Retinal pigment epithelial cell (primary cell): ENCODE results near the gene UBE2J2.
A peak's percentile ranks its signal among the peaks of the same experiment; 100 is the strongest.

Experiments used
- DNase-seq: peaks from one replicate; pipeline ENCODE4 v3.0.0-alpha.2; 2010; ENCODE audit warnings: low read depth
- H3K4me3 ChIP-seq: 2 replicates; pipeline ENCODE4 v1.5.1; 2011; ENCODE audit warnings: mild to moderate bottlenecking, low read length, control low read depth, moderate library complexity
- TF ChIP-seq, protein P1 (sequence below): conservative IDR thresholded peaks from 2 replicates; pipeline ENCODE4 v1.5.1; 2011; ENCODE audit warnings: low read depth, low read length, control low read depth, inconsistent platforms

UBE2J2 gene

DNA sequence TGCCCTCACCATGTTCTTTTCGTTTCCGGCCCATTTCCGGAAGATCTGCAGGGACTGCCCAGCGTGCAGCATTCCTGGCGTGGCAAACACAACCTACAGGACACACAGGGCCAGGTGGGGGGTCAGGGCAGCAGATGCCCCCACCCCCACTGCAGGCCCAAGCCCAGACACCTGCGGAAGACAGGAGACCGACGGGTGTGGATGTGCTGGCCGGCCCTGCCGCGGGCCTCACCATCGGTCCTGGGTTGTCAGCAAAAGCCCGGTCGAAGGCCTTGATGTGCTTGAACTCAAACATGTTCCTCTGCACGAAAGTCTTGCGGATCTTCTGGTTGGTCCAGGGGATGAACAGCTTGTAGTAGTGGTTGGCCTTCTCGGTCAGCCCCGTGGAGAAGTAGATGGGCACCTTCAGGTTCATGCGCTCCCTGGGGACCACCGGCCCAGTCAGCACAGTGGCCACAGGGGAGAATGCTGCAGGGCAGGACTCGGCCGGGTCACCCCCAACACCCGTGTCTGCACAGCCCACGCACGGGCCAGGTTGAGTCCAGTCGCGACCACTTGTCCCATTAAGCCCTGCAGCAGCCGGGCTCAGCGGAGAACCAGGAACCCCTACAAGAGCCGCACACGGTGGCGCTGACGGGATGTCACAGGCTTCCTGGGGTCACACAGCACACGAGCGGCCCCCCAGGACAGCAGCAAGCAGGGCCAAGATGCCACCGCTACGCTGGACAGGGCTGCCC lies 40.0 kb upstream of the UBE2J2 start:
- TF ChIP-seq, protein P1, sequence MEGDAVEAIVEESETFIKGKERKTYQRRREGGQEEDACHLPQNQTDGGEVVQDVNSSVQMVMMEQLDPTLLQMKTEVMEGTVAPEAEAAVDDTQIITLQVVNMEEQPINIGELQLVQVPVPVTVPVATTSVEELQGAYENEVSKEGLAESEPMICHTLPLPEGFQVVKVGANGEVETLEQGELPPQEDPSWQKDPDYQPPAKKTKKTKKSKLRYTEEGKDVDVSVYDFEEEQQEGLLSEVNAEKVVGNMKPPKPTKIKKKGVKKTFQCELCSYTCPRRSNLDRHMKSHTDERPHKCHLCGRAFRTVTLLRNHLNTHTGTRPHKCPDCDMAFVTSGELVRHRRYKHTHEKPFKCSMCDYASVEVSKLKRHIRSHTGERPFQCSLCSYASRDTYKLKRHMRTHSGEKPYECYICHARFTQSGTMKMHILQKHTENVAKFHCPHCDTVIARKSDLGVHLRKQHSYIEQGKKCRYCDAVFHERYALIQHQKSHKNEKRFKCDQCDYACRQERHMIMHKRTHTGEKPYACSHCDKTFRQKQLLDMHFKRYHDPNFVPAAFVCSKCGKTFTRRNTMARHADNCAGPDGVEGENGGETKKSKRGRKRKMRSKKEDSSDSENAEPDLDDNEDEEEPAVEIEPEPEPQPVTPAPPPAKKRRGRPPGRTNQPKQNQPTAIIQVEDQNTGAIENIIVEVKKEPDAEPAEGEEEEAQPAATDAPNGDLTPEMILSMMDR: no peak
- H3K4me3 ChIP-seq: no peak overlapping the region
- no peak for DNase-seq

DNA sequence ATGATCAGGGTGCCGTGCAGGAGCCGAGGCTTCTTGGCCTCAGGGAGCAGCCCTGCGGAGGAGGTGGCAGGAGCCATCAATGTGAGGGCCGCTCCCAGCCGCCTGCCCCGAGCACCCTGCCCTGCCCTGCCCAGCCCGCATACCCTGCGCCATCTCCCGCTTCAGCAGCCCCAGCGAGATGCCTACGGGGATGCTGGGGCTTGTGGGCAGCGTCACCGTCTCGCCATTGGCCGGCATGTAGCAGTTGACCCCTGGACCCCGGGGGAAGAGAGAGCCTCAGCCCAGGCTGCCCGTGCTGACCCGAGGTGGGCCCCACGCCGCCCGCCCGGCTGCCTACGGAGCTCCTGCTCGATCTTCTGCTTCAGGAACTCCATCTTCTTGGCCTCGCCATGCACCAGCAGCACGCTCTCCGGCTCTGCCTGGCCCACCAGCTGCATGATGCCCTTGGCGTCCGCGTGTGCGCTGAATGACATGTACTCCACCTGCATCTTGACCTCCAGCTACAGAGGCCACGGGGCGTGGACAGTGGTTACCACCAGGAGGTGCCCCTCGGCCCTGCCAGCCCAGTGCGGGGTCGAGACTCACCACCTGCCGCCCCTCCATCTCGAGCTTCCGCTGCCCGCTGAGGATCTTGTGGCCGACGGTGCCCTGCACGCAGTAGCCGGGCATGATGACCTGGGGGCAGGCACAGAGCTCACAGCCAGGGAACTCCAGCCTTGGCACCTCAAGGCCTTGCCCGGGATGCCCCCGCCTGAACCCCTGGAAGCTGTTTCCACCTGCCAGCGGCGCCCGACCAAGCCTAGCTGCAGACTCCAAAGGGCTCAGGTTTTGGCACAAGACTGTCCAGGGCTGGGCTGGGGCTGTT lies 39.0 kb upstream of the UBE2J2 start:
- no peak for DNase-seq
- TF ChIP-seq, protein P1: no peak
- H3K4me3 ChIP-seq: no peak overlapping the region

DNA sequence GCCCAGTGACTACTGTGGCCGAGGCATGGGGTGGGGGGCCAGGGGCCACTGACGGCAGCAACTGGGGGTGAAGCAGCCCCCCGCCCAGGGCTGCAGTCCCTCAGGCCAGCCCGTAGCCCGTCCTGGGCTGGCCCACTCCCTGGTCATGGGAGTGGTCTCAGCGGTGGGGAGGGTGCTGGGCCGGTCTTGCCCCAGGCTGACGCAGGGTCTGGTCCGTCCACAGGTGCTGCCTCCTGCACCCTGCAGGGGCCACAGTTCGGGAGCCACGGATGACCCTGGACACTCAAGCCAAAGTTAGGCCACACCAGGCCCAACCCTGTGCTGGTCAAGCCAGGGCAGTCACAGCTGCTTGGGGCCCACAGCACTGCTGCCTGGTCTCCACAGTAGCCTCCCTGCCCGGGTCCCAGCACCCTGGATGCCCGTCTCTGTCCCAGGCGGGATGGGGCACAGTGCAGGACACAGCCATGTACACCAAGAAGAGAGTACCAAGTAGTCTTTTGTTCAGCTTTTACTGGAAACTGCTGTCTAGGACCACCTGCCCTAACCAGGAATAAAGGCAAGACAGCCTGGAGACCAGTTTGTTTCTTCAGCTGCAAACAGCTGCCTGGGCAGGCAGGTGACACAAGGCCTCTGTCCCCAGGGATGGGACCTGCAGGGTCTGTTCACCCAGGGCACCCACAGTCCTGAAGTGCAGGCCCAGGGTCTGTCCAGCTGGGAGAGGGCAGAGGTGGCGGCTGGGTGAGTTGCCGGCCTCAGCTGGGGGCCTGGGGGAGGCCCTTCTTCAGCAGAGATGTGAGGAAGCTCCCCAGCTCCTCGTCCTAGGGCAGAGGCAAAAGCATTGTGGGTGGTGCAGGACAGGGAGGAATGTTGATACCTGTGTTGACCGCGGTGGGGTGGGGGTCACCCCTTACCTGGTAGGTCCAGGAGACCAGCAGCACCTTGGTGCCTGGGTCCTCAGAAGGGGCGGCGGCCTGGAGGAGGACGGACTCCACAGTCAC lies 37.8 kb upstream of the UBE2J2 start:
- DNase-seq: no peak
- TF ChIP-seq, protein P1: no peak
- no peak overlapping the region for H3K4me3 ChIP-seq

DNA sequence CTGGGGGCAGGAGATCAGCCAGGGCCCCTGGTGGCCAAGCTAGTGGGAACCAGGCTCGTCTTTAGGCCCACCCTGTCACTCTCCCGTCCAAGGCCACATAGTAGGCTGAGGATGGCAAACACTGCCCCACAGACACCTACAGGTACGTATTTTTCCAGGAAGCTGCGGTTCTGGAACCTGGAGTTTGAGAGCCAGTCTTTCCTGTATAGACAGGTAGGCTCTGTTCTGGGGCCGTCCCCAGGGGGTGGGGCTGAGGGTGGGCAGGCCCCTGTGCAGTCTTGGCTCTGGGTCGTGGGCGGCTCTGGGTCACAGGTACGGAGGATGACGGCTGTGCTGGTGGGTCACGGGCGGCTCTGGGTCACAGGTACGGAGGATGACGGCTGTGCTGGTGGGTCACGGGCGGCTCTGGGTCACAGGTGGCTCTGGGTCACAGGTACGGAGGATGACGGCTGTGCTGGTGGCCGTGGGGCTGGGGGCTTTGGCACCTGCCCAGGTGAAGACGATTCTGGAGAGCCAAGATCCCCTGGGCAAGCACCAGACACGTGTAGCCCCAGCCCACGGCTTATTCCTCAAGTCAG lies 36.9 kb upstream of the UBE2J2 start:
- DNase-seq: no peak
- H3K4me3 ChIP-seq: no peak overlapping the region
- TF ChIP-seq, protein P1: no peak

DNA sequence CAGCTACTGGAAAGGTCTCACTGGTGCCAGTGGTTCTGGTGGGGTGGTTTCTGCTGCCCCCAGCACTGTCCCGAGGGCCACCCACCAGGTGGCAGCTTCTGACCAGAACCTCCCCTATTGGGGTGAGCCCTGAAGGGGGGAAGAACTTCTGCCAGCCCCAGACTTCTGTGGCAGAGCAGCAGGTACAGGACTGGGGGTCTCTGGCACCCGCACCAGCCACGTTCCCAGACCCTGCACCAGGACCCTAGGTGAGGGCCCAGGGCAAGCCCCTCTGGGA lies 36.4 kb upstream of the UBE2J2 start:
- H3K4me3 ChIP-seq: no peak overlapping the region
- TF ChIP-seq, protein P1: no peak
- DNase-seq: no peak

DNA sequence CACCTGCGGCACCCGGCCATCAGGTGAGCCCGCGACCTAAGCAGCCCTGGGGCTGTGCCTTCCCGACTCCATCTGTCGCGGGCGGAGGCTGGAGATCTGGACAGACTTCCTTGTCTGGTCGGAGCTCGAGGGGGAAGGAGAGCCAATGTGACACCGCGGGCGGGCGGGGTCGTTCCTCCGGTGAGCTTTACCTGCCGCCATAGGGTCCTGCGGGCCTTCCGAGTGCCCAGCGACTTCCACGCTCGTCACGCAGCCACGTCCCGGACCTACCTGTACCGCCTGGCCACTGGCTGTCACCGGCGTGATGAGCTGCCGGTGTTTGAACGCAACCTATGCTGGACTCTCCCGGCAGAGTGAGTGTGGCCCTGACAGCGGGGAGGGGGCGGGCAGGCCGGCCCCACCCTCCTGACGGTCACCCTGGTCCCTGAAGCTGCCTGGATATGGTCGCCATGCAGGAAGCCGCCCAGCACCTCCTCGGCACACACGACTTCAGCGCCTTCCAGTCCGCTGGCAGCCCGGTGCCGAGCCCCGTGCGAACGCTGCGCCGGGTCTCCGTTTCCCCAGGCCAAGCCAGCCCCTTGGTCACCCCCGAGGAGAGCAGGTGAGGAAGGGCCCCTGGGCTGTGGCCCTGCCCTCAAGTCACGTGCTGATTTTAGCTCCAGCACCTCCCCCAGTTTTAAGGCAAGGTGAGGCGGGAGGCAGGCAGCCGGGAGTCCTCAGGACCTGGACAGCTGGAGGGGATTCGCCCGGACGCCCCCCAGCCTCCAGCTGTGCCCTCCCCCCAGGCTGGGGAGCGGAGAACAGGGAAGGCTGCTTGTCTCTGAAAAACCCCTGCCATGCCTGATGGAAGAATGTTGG lies 35.8 kb upstream of the UBE2J2 start:
- DNase-seq: no peak
- H3K4me3 ChIP-seq: peak overlapping the region; percentile 48
- TF ChIP-seq, protein P1: no peak
